Measurements from ENCODE around the gene KLF3. TPM values are rescaled to one million over a fixed set of nuclear protein-coding genes. Genes with fewer than 3 reads are reported as not detected.

Gene KLF3
- total and polyA plus RNA-seq, 2 of the 4 experiments (the other 2 are of a cell fraction): 8.2 to 12.6 TPM

GRCh38 chr4:38621028-38621684 lies 42.8 kb upstream of the KLF3 start:
- no peak overlapping the region for H3K23ac ChIP-seq (ENCODE audit: low read depth, low read length)
- dilution Hi-C loops (cut with HindIII; ENCODE audit: low sequenced_read_pairs, unreplicated experiment) (no loop called here), in situ Hi-C loops (cut with MboI; ENCODE audit: low sequenced_read_pairs) (no loop called here), intact Hi-C loops (cut with micrococcal nuclease) (no loop called here)
- H3K27ac ChIP-seq (ENCODE audit: insufficient read depth, low read length): peak overlapping the region; percentile 5; the same call in 1 of the 2 replicates
- CTCF ChIA-PET: no interaction called here
- no peaks in the 10 kb centered on the region for H4K20me1 ChIP-seq (ENCODE audit: insufficient read depth, low read length)
- POLR2A ChIA-PET (ENCODE audit: unreplicated experiment): interaction anchor here (0.7 kb wide), 1 partner anchor 20 kb away, joined by 9 read pairs; no protein-coding TSS in a partner anchor
- H2BK120ac ChIP-seq (ENCODE audit: low read depth, low read length): peak overlapping the region; percentile 30; the same call in 1 of the 2 replicates
- peak; percentile 87 for DNase-seq
- H4K91ac ChIP-seq (ENCODE audit: insufficient read depth, low read depth, low read length): no peak overlapping the region
- H4K8ac ChIP-seq (ENCODE audit: low read depth in 2 of 2, low read length in 2 of 2): no peak overlapping the region
- H3K4me3 ChIP-seq (ENCODE audit: insufficient read depth, low read depth, low read length): no peak overlapping the region
- 70% methylated on average over 4 of the region's 9 CpGs; no CpG with 5 or more reads in 1 of the 2 experiments for WGBS, 2 experiments (ENCODE audit: extremely low coverage in 2 of 2, insufficient read length in 1 of 2)
- H3K14ac ChIP-seq (replicated peaks; ENCODE audit: low read depth, low read length): no peak overlapping the region
- no peak; the same call in 1 of the 2 replicates for TF ChIP-seq FOS (IDR thresholded peaks at IDR 0.05; ENCODE audit: low read depth, low read length)
- no peak for TF ChIP-seq CHD1 (IDR thresholded peaks at IDR 0.05; ENCODE audit: low read depth, low read length)
- no peak for TF ChIP-seq SMC3 (IDR thresholded peaks at IDR 0.05; ENCODE audit: low read depth, low read length)
- TF ChIP-seq MAFK (IDR thresholded peaks at IDR 0.05; ENCODE audit: low read depth, low read length): no peak
- TF ChIP-seq BHLHE40 (IDR thresholded peaks at IDR 0.05; ENCODE audit: low read depth, low read length): peak; percentile 60; the same call in 1 of the 2 replicates
- TF ChIP-seq CEBPB (IDR thresholded peaks at IDR 0.05; ENCODE audit: low read depth, low read length): peak; percentile 96
- TF ChIP-seq RAD21 (IDR thresholded peaks at IDR 0.05; ENCODE audit: low read length): no peak
- TF ChIP-seq RFX5 (IDR thresholded peaks at IDR 0.05; ENCODE audit: low read depth, low read length): no peak
- TF ChIP-seq USF2 (IDR thresholded peaks at IDR 0.05; ENCODE audit: low read depth, low read length): no peak
- no peak for TF ChIP-seq NFE2L2 (IDR thresholded peaks at IDR 0.05; ENCODE audit: low read depth, low read length)
- no TSS peak for BruUV-seq (replicated peaks)
- H3K9me3 ChIP-seq (ENCODE audit: control insufficient read depth, insufficient read depth, low read length): no peaks in the 10 kb centered on the region
- no peak overlapping the region for H4K5ac ChIP-seq (ENCODE audit: low read depth, low read length)
- H3K4me1 ChIP-seq (ENCODE audit: control insufficient read depth, insufficient read depth, low read length): peaks cover 9% of the 10 kb centered on the region
- H3K9me1 ChIP-seq (ENCODE audit: insufficient read depth, low read length): peaks cover 6% of the 10 kb centered on the region; the same call in 1 of the 2 replicates
- ATAC-seq (ENCODE audit: low read depth): peak; percentile 91
- no peaks in the 10 kb centered on the region for H3K79me1 ChIP-seq (ENCODE audit: low read depth in 1 of 2, low read length in 2 of 2)
- H3K27me3 ChIP-seq (ENCODE audit: control insufficient read depth, insufficient read depth, low read length): no peaks in the 10 kb centered on the region; the same call in 1 of the 2 replicates
- no peak overlapping the region for H2AFZ ChIP-seq (replicated peaks; ENCODE audit: low read length, poor library complexity)
- H3K4me2 ChIP-seq (ENCODE audit: low read depth, low read length): no peak overlapping the region
- H2AK5ac ChIP-seq (ENCODE audit: low read depth, low read length): peak overlapping the region; percentile 36; the same call in 1 of the 2 replicates
- H3K4ac ChIP-seq (ENCODE audit: low read depth, low read length): peak overlapping the region; percentile 26; the same call in 1 of the 2 replicates
- H2BK20ac ChIP-seq (ENCODE audit: low read depth, low read length): peak overlapping the region; percentile 43
- H3K18ac ChIP-seq (ENCODE audit: low read depth, low read length): no peak overlapping the region
- no peak overlapping the region for H2AK9ac ChIP-seq (replicated peaks; ENCODE audit: low read depth, low read length, poor library complexity)
- no peaks in the 10 kb centered on the region for H3K36me3 ChIP-seq (ENCODE audit: control insufficient read depth, insufficient read depth, low read length)
- no peak overlapping the region for H2BK5ac ChIP-seq (ENCODE audit: low read depth, low read length, poor library complexity, severe bottlenecking)
- H2BK15ac ChIP-seq (ENCODE audit: low read depth, low read length): no peak overlapping the region
- no peak overlapping the region for H3K56ac ChIP-seq (ENCODE audit: extremely low read depth, insufficient read depth, low read length)
- no peak overlapping the region for H3K9ac ChIP-seq (ENCODE audit: low read depth, low read length)
